Neural cell (in vitro differentiated cells): Measurements from ENCODE around the gene BRD7.

Experiments
- EP300 ChIP-seq: fragments of 450-650 bp; conservative IDR thresholded peaks from 2 replicates; pipeline ENCODE4 v1.6.1; 2014; ENCODE audit warnings: antibody characterized with exemption, mild to moderate bottlenecking, moderate library complexity; ENCODE audit not compliant: poor library complexity, severe bottlenecking
- EZH2 ChIP-seq: fragments of 200-600, 300-800 bp; shearing (Covaris generic), sonication (generic); IDR thresholded peaks from 2 replicates; pipeline ENCODE4 v1.6.1; 2014; ENCODE audit warnings: antibody characterized with exemption, low read length, borderline replicate concordance, mild to moderate bottlenecking; ENCODE audit not compliant: insufficient read depth, poor library complexity, severe bottlenecking
- POLR2AphosphoS5 ChIP-seq: IDR thresholded peaks from 2 replicates; pipeline ENCODE4 v1.6.1; 2012
- SMC3 ChIP-seq: fragments of 450-650 bp; conservative IDR thresholded peaks from 2 replicates; pipeline ENCODE4 v1.6.1; 2014; ENCODE audit warnings: antibody characterized with exemption, mild to moderate bottlenecking, moderate library complexity; ENCODE audit not compliant: poor library complexity
- TF ChIP-seq, protein P1 (sequence below): fragments of 450-650 bp; IDR thresholded peaks from 2 replicates; pipeline ENCODE4 v1.5.1; 2014; ENCODE audit warnings: antibody characterized with exemption, mild to moderate bottlenecking, moderate library complexity; ENCODE audit not compliant: poor library complexity, severe bottlenecking
- TF ChIP-seq, protein P2 (sequence below): IDR thresholded peaks from 2 replicates; pipeline ENCODE4 v1.6.1; 2012; ENCODE audit warnings: borderline replicate concordance

- TF ChIP-seq, protein P1, sequence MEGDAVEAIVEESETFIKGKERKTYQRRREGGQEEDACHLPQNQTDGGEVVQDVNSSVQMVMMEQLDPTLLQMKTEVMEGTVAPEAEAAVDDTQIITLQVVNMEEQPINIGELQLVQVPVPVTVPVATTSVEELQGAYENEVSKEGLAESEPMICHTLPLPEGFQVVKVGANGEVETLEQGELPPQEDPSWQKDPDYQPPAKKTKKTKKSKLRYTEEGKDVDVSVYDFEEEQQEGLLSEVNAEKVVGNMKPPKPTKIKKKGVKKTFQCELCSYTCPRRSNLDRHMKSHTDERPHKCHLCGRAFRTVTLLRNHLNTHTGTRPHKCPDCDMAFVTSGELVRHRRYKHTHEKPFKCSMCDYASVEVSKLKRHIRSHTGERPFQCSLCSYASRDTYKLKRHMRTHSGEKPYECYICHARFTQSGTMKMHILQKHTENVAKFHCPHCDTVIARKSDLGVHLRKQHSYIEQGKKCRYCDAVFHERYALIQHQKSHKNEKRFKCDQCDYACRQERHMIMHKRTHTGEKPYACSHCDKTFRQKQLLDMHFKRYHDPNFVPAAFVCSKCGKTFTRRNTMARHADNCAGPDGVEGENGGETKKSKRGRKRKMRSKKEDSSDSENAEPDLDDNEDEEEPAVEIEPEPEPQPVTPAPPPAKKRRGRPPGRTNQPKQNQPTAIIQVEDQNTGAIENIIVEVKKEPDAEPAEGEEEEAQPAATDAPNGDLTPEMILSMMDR: no peak
- TF ChIP-seq EP300 (no peak), EZH2 (no peak), POLR2AphosphoS5 (no peak), SMC3 (no peak)
- TF ChIP-seq, protein P2, sequence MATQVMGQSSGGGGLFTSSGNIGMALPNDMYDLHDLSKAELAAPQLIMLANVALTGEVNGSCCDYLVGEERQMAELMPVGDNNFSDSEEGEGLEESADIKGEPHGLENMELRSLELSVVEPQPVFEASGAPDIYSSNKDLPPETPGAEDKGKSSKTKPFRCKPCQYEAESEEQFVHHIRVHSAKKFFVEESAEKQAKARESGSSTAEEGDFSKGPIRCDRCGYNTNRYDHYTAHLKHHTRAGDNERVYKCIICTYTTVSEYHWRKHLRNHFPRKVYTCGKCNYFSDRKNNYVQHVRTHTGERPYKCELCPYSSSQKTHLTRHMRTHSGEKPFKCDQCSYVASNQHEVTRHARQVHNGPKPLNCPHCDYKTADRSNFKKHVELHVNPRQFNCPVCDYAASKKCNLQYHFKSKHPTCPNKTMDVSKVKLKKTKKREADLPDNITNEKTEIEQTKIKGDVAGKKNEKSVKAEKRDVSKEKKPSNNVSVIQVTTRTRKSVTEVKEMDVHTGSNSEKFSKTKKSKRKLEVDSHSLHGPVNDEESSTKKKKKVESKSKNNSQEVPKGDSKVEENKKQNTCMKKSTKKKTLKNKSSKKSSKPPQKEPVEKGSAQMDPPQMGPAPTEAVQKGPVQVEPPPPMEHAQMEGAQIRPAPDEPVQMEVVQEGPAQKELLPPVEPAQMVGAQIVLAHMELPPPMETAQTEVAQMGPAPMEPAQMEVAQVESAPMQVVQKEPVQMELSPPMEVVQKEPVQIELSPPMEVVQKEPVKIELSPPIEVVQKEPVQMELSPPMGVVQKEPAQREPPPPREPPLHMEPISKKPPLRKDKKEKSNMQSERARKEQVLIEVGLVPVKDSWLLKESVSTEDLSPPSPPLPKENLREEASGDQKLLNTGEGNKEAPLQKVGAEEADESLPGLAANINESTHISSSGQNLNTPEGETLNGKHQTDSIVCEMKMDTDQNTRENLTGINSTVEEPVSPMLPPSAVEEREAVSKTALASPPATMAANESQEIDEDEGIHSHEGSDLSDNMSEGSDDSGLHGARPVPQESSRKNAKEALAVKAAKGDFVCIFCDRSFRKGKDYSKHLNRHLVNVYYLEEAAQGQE: no peak
Observed at GRCh38 chr16:50302472-50303005, 66.2 kb downstream of the BRD7 start.
